ENCODE results near the gene SFN.

GRCh38 chr1:26831546-26832248 is 31.3 kb upstream of the SFN start:
- TF ChIP-seq CTCF (IDR thresholded peaks at IDR 0.05) = no peak
- TF ChIP-seq ZFX (IDR thresholded peaks at IDR 0.05; ENCODE audit: borderline replicate concordance) = no peak

Measured in 22Rv1 (cell line).